ENCODE results near the gene HOTAIR. TPM values are rescaled to one million over a fixed set of nuclear protein-coding genes. Genes with fewer than 3 reads are reported as not detected.
A peak's percentile ranks its signal among the peaks of the same experiment; 100 is the strongest.

HOTAIR gene
- total RNA-seq, 2 donors from 2014 or later, result not detected

GRCh38 chr12:54016478-54016964 is 41.8 kb upstream of the HOTAIR start:
- peaks cover 13% of the 10 kb centered on the region for H3K4me1 Mint-ChIP-seq
- no peak for DNase-seq
- no peak overlapping the region for H3K27ac Mint-ChIP-seq
- peaks cover 62% of the 10 kb centered on the region for H3K27me3 Mint-ChIP-seq
- H3K9me3 ChIP-seq (ENCODE audit: control insufficient read depth, low read length, poor library complexity, severe bottlenecking), result peaks cover 2% of the 10 kb centered on the region
- ATAC-seq, result no peak
- peaks cover 7% of the 10 kb centered on the region for H3K36me3 Mint-ChIP-seq (ENCODE audit: low read depth)
- H3K4me3 Mint-ChIP-seq, result no peak overlapping the region

GRCh38 chr12:54016051-54016450 is 41.3 kb upstream of the HOTAIR start:
- H3K27ac Mint-ChIP-seq, result no peak overlapping the region
- ATAC-seq, result no peak
- no peak overlapping the region for H3K4me3 Mint-ChIP-seq
- peaks cover 7% of the 10 kb centered on the region for H3K36me3 Mint-ChIP-seq (ENCODE audit: low read depth)
- H3K27me3 Mint-ChIP-seq, result peaks cover 62% of the 10 kb centered on the region
- peaks cover 15% of the 10 kb centered on the region for H3K4me1 Mint-ChIP-seq
- DNase-seq, result no peak
- H3K9me3 ChIP-seq (ENCODE audit: control insufficient read depth, low read length, poor library complexity, severe bottlenecking), result peaks cover 2% of the 10 kb centered on the region

GRCh38 chr12:54015018-54015931 is 40.5 kb upstream of the HOTAIR start:
- no peak overlapping the region for H3K27ac Mint-ChIP-seq

GRCh38 chr12:54014377-54015017 is 39.7 kb upstream of the HOTAIR start:
- H3K4me3 Mint-ChIP-seq, result no peak overlapping the region
- peaks cover 15% of the 10 kb centered on the region for H3K4me1 Mint-ChIP-seq
- DNase-seq (no peak), ATAC-seq (no peak)
- H3K27me3 Mint-ChIP-seq, result peaks cover 61% of the 10 kb centered on the region
- peaks cover 5% of the 10 kb centered on the region for H3K36me3 Mint-ChIP-seq (ENCODE audit: low read depth)
- peaks cover 2% of the 10 kb centered on the region for H3K9me3 ChIP-seq (ENCODE audit: control insufficient read depth, low read length, poor library complexity, severe bottlenecking)
- no peak overlapping the region for H3K27ac Mint-ChIP-seq

More at GRCh38 chr12:54015018-54015931, 40.5 kb upstream of the HOTAIR start:
- H3K9me3 ChIP-seq (ENCODE audit: control insufficient read depth, low read length, poor library complexity, severe bottlenecking), result peaks cover 2% of the 10 kb centered on the region
- ATAC-seq, result no peak
- peaks cover 7% of the 10 kb centered on the region for H3K36me3 Mint-ChIP-seq (ENCODE audit: low read depth)
- H3K27me3 Mint-ChIP-seq, result peaks cover 63% of the 10 kb centered on the region
- peaks cover 18% of the 10 kb centered on the region for H3K4me1 Mint-ChIP-seq
- no peak overlapping the region for H3K4me3 Mint-ChIP-seq
- no peak for DNase-seq

GRCh38 chr12:54012631-54013409 is 38.1 kb upstream of the HOTAIR start:
- DNase-seq (no peak), ATAC-seq (no peak)
- peaks cover 72% of the 10 kb centered on the region for H3K27me3 Mint-ChIP-seq
- peaks cover 17% of the 10 kb centered on the region for H3K4me1 Mint-ChIP-seq
- H3K36me3 Mint-ChIP-seq (ENCODE audit: low read depth), result peaks cover 8% of the 10 kb centered on the region
- H3K4me3 Mint-ChIP-seq, result no peak overlapping the region
- peaks cover 2% of the 10 kb centered on the region for H3K9me3 ChIP-seq (ENCODE audit: control insufficient read depth, low read length, poor library complexity, severe bottlenecking)
- no peak overlapping the region for H3K27ac Mint-ChIP-seq

- Mint-ChIP-seq H3K27ac (peak overlapping the region; percentile 45), H3K4me1 (peaks cover 10% of the 10 kb centered on the region), H3K4me3 (peak overlapping the region; percentile 56), H3K36me3 (ENCODE audit: low read depth) (peaks cover 6% of the 10 kb centered on the region), H3K27me3 (peaks cover 81% of the 10 kb centered on the region)
- no peak for DNase-seq
- ATAC-seq, result no peak
- H3K9me3 ChIP-seq (ENCODE audit: control insufficient read depth, low read length, poor library complexity, severe bottlenecking), result peaks cover 2% of the 10 kb centered on the region
These were observed 37.1 kb upstream of the HOTAIR start for GRCh38 chr12:54011665-54012532.

GRCh38 chr12:54010972-54011664 is 36.4 kb upstream of the HOTAIR start:
- H3K36me3 Mint-ChIP-seq (ENCODE audit: low read depth), result peaks cover 8% of the 10 kb centered on the region
- no peak for ATAC-seq
- H3K4me3 Mint-ChIP-seq, result peak overlapping the region; percentile 56
- peak overlapping the region; percentile 45 for H3K27ac Mint-ChIP-seq
- peaks cover 13% of the 10 kb centered on the region for H3K4me1 Mint-ChIP-seq
- peaks cover 2% of the 10 kb centered on the region for H3K9me3 ChIP-seq (ENCODE audit: control insufficient read depth, low read length, poor library complexity, severe bottlenecking)
- DNase-seq, result no peak
- H3K27me3 Mint-ChIP-seq, result peaks cover 89% of the 10 kb centered on the region

GRCh38 chr12:54010053-54010971 is 35.6 kb upstream of the HOTAIR start:
- peak overlapping the region; percentile 41 for H3K4me3 Mint-ChIP-seq
- H3K27ac Mint-ChIP-seq, result no peak overlapping the region
- H3K4me1 Mint-ChIP-seq, result peaks cover 20% of the 10 kb centered on the region

GRCh38 chr12:54009171-54010052 is 34.7 kb upstream of the HOTAIR start:
- no peak for DNase-seq

More at GRCh38 chr12:54010053-54010971, 35.6 kb upstream of the HOTAIR start:
- peaks cover 2% of the 10 kb centered on the region for H3K9me3 ChIP-seq (ENCODE audit: control insufficient read depth, low read length, poor library complexity, severe bottlenecking)
- Mint-ChIP-seq H3K36me3 (ENCODE audit: low read depth) (peaks cover 9% of the 10 kb centered on the region), H3K27me3 (peaks cover 92% of the 10 kb centered on the region)
- no peak for ATAC-seq
- DNase-seq, result no peak

GRCh38 chr12:54008260-54008552 is 33.5 kb upstream of the HOTAIR start:
- Mint-ChIP-seq H3K27me3 (peaks cover 94% of the 10 kb centered on the region), H3K4me1 (peaks cover 24% of the 10 kb centered on the region), H3K4me3 (no peak overlapping the region), H3K27ac (no peak overlapping the region), H3K36me3 (ENCODE audit: low read depth) (peaks cover 12% of the 10 kb centered on the region)
- no peaks in the 10 kb centered on the region for H3K9me3 ChIP-seq (ENCODE audit: control insufficient read depth, low read length, poor library complexity, severe bottlenecking)
- DNase-seq (no peak), ATAC-seq (no peak)

More at GRCh38 chr12:54009171-54010052, 34.7 kb upstream of the HOTAIR start:
- no peak overlapping the region for H3K27ac Mint-ChIP-seq
- ATAC-seq, result peak; percentile 53
- H3K4me1 Mint-ChIP-seq, result peaks cover 21% of the 10 kb centered on the region
- H3K9me3 ChIP-seq (ENCODE audit: control insufficient read depth, low read length, poor library complexity, severe bottlenecking), result no peaks in the 10 kb centered on the region
- H3K36me3 Mint-ChIP-seq (ENCODE audit: low read depth), result peaks cover 9% of the 10 kb centered on the region
- peak overlapping the region; percentile 87 for H3K4me3 Mint-ChIP-seq
- peaks cover 92% of the 10 kb centered on the region for H3K27me3 Mint-ChIP-seq
